GM12801 (cell line): ENCODE measurements around the gene HRC.

ENCODE experiments used
- CTCF ChIP-seq: IDR thresholded peaks from one replicate; pipeline ENCODE4 v1.5.1; 2011; ENCODE audit warnings: control low read depth; ENCODE audit not compliant: insufficient read length; ENCODE audit errors: extremely low read depth

Gene HRC

GRCh38 chr19:49148044-49148682, 7.0 kb downstream of the HRC start:
- TF ChIP-seq CTCF = no peak

GRCh38 chr19:49145573-49146407, 9.4 kb downstream of the HRC start:
- TF ChIP-seq CTCF = no peak

GRCh38 chr19:49142866-49143335, 12.3 kb downstream of the HRC start:
- no peak for TF ChIP-seq CTCF

- TF ChIP-seq CTCF = no peak
Measured at GRCh38 chr19:49141352-49141751, 13.8 kb downstream of the HRC start.

- no peak for TF ChIP-seq CTCF
Measured at GRCh38 chr19:49140951-49141350, 14.2 kb downstream of the HRC start.

GRCh38 chr19:49136771-49137171, 18.4 kb downstream of the HRC start:
- no peak for TF ChIP-seq CTCF

GRCh38 chr19:49135686-49136085, 19.5 kb downstream of the HRC start:
- TF ChIP-seq CTCF = no peak
